CD4-positive, alpha-beta T cell treated with Interleukin-12 subunit alpha and Interleukin-12 subunit beta, for 1 hour (primary cell): ENCODE data around the gene AVPI1.
"Not testable (repeated sequence)": the region's sequence is repeated elsewhere in the genome, so short reads cannot be mapped to it uniquely, and the experiment has no call there.

ENCODE experiments used
- DNase-seq: peaks from one replicate; pipeline ENCODE4 v3.0.0-alpha.2; 2020

The AVPI1 gene

GRCh38 chr10:97682042-97682441 is 5.0 kb downstream of the AVPI1 start:
- no peak for DNase-seq

GRCh38 chr10:97679594-97679993 is 7.4 kb downstream of the AVPI1 start:
- no peak for DNase-seq

GRCh38 chr10:97676770-97677581 is 10.1 kb downstream of the AVPI1 start:
- DNase-seq, result peak; percentile 64

- no peak for DNase-seq
Measured at GRCh38 chr10:97675222-97675621, 11.8 kb downstream of the AVPI1 start.

GRCh38 chr10:97673736-97674525 is 13.1 kb downstream of the AVPI1 start:
- no peak for DNase-seq

- no peak for DNase-seq
Measured at GRCh38 chr10:97669571-97669970, 17.5 kb downstream of the AVPI1 start.

- DNase-seq, result no peak
Measured at GRCh38 chr10:97667463-97667862, 19.6 kb downstream of the AVPI1 start.

GRCh38 chr10:97666992-97667391 is 20.0 kb downstream of the AVPI1 start:
- DNase-seq, result no peak

- no peak for DNase-seq
Measured at GRCh38 chr10:97664282-97664850, 22.7 kb downstream of the AVPI1 start.

- DNase-seq, result no peak
Measured at GRCh38 chr10:97659589-97659988, 27.5 kb downstream of the AVPI1 start.

- no peak for DNase-seq
Measured at GRCh38 chr10:97656777-97657176, 30.3 kb downstream of the AVPI1 start.

GRCh38 chr10:97651773-97652172 is 35.3 kb downstream of the AVPI1 start:
- DNase-seq, result no peak

- no peak for DNase-seq
Measured at GRCh38 chr10:97650726-97651125, 36.3 kb downstream of the AVPI1 start.

GRCh38 chr10:97649405-97649750 is 37.7 kb downstream of the AVPI1 start:
- not testable (repeated sequence) for DNase-seq

- DNase-seq, result peak; percentile 61
Measured at GRCh38 chr10:97648562-97649404, 38.3 kb downstream of the AVPI1 start.

GRCh38 chr10:97647556-97647955 is 39.5 kb downstream of the AVPI1 start:
- DNase-seq, result no peak

GRCh38 chr10:97644936-97645335 is 42.1 kb downstream of the AVPI1 start:
- no peak for DNase-seq

- no peak for DNase-seq
Measured at GRCh38 chr10:97643441-97643985, 43.5 kb downstream of the AVPI1 start.

GRCh38 chr10:97642471-97643159 is 44.4 kb downstream of the AVPI1 start:
- DNase-seq, result not testable (repeated sequence)

GRCh38 chr10:97640868-97641811 is 45.9 kb downstream of the AVPI1 start:
- peak; percentile 23 for DNase-seq
